T-cell (primary cell): Measurements from ENCODE around the gene RCHY1. TPM values are rescaled to one million over a fixed set of nuclear protein-coding genes. Genes with fewer than 3 reads are reported as not detected.
"Not testable (repeated sequence)": the region's sequence is repeated elsewhere in the genome, so short reads cannot be mapped to it uniquely, and the experiment has no call there.

Experiments
- ATAC-seq, 4 experiments: fragments of 200-7000 bp in 3 of 4; fragments of 150-1000 bp in 1 of 4; cut with Tn5 transposase; replicated peaks in 1 of 4; 1 replicate in 3 of 4; 2 replicates in 1 of 4; pipeline ENCODE4 v1.10.0; 2021; ENCODE audit warnings: moderate library complexity in 3 of 4, mild to moderate bottlenecking in 2 of 4, moderate number of reproducible peaks in 1 of 4
- CTCF ChIA-PET, 2 donors: fragments of 300-600 bp; sonication (Branson Sonifier 250); formaldehyde crosslinking; loops; one replicate each; lab custom pipeline; 2022; ENCODE audit warnings: antibody characterized with exemption in 2 of 2; lab: Charles Lee
- POLR2A ChIA-PET, 2 donors: fragments of 300-600 bp; sonication (Branson Sonifier 250); formaldehyde crosslinking; loops; one replicate each; lab custom pipeline; 2022; ENCODE audit warnings: antibody characterized with exemption in 2 of 2; lab: Charles Lee
- DNase-seq, 35 experiments: peaks; one replicate each; pipeline versions ENCODE4 v3.0.0 to v3.0.0-alpha.2; 2013 to 2023
- H3K27ac ChIP-seq: one replicate; pipeline ENCODE4 v1.5.1; 2013; ENCODE audit warnings: low read length
- H3K27me3 ChIP-seq, 2 experiments: replicated peaks in 1 of 2; 1 replicate in 1 of 2; 2 replicates in 1 of 2; pipeline versions ENCODE4 v1.6.1 to v1.7.0; 2013; ENCODE audit warnings: low read length in 1 of 2, mixed read lengths in 1 of 2; ENCODE audit not compliant: control insufficient read depth in 2 of 2, insufficient read depth in 2 of 2; ENCODE audit errors: extremely low read depth in 1 of 2
- H3K36me3 ChIP-seq, 2 donors: 1 replicate in 1 of 2; 2 replicates in 1 of 2; pipeline versions ENCODE4 v1.6.1 to v1.7.0; 2013; ENCODE audit warnings: low read length in 1 of 2; ENCODE audit not compliant: control insufficient read depth in 2 of 2, insufficient read depth in 1 of 2; ENCODE audit errors: extremely low read depth in 1 of 2
- H3K4me1 ChIP-seq, 2 experiments: 1 replicate in 1 of 2; 2 replicates in 1 of 2; pipeline versions ENCODE4 v1.6.1 to v1.7.0; 2013; ENCODE audit warnings: low read length in 2 of 2, mixed read lengths in 1 of 2; ENCODE audit not compliant: insufficient read depth in 2 of 2, control insufficient read depth in 1 of 2; ENCODE audit errors: extremely low read depth in 1 of 2
- H3K4me3 ChIP-seq, 2 donors: 1 replicate in 1 of 2; 2 replicates in 1 of 2; pipeline versions ENCODE4 v1.5.1 to v1.7.0; 2013; ENCODE audit warnings: mild to moderate bottlenecking in 2 of 2, low read length in 1 of 2, moderate library complexity in 1 of 2; ENCODE audit not compliant: control insufficient read depth in 1 of 2; ENCODE audit errors: extremely low read depth in 1 of 2
- H3K9me3 ChIP-seq: 2 replicates; pipeline ENCODE4 v1.7.0; 2013
- H3K27ac Mint-ChIP-seq, 2 donors: one replicate each; pipeline ENCODE4 v1.8.0; 2020 to 2021; ENCODE audit warnings: mild to moderate bottlenecking in 2 of 2, mixed read lengths in 2 of 2
- H3K27me3 Mint-ChIP-seq, 2 donors: one replicate each; pipeline ENCODE4 v1.8.0; 2021 to 2022; ENCODE audit warnings: mixed read lengths in 2 of 2
- H3K36me3 Mint-ChIP-seq: one replicate; pipeline ENCODE4 v1.8.0; 2021; ENCODE audit warnings: mixed read lengths
- H3K4me1 Mint-ChIP-seq, 3 donors: one replicate each; pipeline ENCODE4 v1.8.0; 2020 to 2022; ENCODE audit warnings: mixed read lengths in 3 of 3, mild to moderate bottlenecking in 1 of 3
- H3K4me3 Mint-ChIP-seq, 3 donors: one replicate each; pipeline ENCODE4 v1.8.0; 2020 to 2022; ENCODE audit warnings: mild to moderate bottlenecking in 3 of 3, mixed read lengths in 3 of 3, moderate library complexity in 3 of 3
- H3K9me3 Mint-ChIP-seq, 3 donors: one replicate each; pipeline ENCODE4 v1.8.0; 2020 to 2022; ENCODE audit warnings: mixed read lengths in 3 of 3
- WGBS: methylation state at CpG from one replicate; pipeline ENCODE4 v1.1.5; 2013; ENCODE audit warnings: missing lambda C conversion rate; ENCODE audit not compliant: insufficient coverage; 5-methylcytosine and 5-hydroxymethylcytosine counted together
- total RNA-seq, 35 experiments: library from RNA in 6 of 35; stranded (reverse) in 6 of 35; fragments of 120-200 nt in 1 of 35; gene quantifications; one replicate each; pipeline versions ENCODE4 v1.2.1 to v1.2.4 and lab custom pipeline; 2013 to 2026

RCHY1 gene
- total RNA-seq, 5 donors from 2014 or later (not counting 1 experiment from before 2014, with no cell fraction given): 28.3 to 33.8 (median 30.3) TPM

GRCh38 chr4:75525910-75526309 lies 11.7 kb upstream of the RCHY1 start:
- peaks cover 18 to 27% (median 23%) of the 10 kb centered on the region in 3 donors for H3K4me1 Mint-ChIP-seq
- Histone ChIP-seq H3K4me1 (no peaks in the 10 kb centered on the region), H3K27ac (no peak overlapping the region), H3K4me3 (no peak overlapping the region), H3K9me3 (no peaks in the 10 kb centered on the region), H3K27me3 (no peaks in the 10 kb centered on the region), H3K36me3 (peaks cover 3 to 67% of the 10 kb centered on the region in 2 donors)
- DNase-seq (no peak), ATAC-seq (no peak)
- ChIA-PET CTCF (interaction anchor here in 1 of 2 donors (0.6 kb wide), 1 partner anchor 219 kb away, joined by 3 read pairs; no protein-coding TSS in a partner anchor), POLR2A (interaction anchor here in 1 of 2 donors (1.0 kb wide), 1 partner anchor 11 kb away, joined by 3 read pairs; no protein-coding TSS in a partner anchor)
- H3K27me3 Mint-ChIP-seq: no peaks in the 10 kb centered on the region
- H3K36me3 Mint-ChIP-seq: peaks cover 78% of the 10 kb centered on the region
- no peak overlapping the region for H3K4me3 Mint-ChIP-seq
- H3K27ac Mint-ChIP-seq: no peak overlapping the region
- peaks cover 0 to 5% (median 0%) of the 10 kb centered on the region in 3 donors for H3K9me3 Mint-ChIP-seq
- WGBS: 100% methylated on average over 1 of the region's 1 CpG

DNA sequence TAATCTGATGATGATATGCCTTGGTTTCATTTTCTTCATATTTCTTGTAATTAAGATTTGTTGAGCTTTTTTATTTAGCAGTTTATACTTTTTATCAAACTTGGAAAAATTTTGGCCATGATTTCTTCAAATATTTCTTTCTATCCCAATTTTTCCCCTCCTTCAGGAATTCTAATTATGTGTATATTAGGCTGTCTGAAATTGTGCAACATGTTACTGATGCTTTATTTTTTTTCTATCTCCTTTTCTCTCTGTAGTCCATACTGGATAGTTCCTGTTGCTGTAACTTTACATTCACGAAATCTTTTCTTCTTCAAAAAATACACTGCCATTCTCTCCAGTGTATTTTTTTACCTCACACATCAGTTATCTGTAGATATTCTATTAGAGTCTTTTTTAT lies 10.9 kb upstream of the RCHY1 start:
- CTCF ChIA-PET: interaction anchor here in 1 of 2 donors (0.6 kb wide), 1 partner anchor 185 kb away, joined by 3 read pairs; no protein-coding TSS in a partner anchor
- H3K4me1 Mint-ChIP-seq: peaks cover 26 to 35% (median 31%) of the 10 kb centered on the region in 3 donors
- no peaks in the 10 kb centered on the region for H3K4me1 ChIP-seq
- no peaks in the 10 kb centered on the region for H3K9me3 Mint-ChIP-seq
- no peak overlapping the region for H3K27ac Mint-ChIP-seq
- H3K36me3 Mint-ChIP-seq: peaks cover 78% of the 10 kb centered on the region
- no peak overlapping the region for H3K4me3 ChIP-seq
- POLR2A ChIA-PET: interaction anchor here in 1 of 2 donors (1.0 kb wide), 1 partner anchor 10 kb away, joined by 3 read pairs; no protein-coding TSS in a partner anchor
- H3K27me3 Mint-ChIP-seq: no peaks in the 10 kb centered on the region
- H3K4me3 Mint-ChIP-seq: no peak overlapping the region
- ATAC-seq: no peak
- DNase-seq: no peak
- H3K27me3 ChIP-seq: no peaks in the 10 kb centered on the region
- no peaks in the 10 kb centered on the region for H3K9me3 ChIP-seq
- WGBS: no CpG with 5 or more reads among the region's 1 CpG
- H3K36me3 ChIP-seq: peaks cover 3 to 61% of the 10 kb centered on the region in 2 donors
- H3K27ac ChIP-seq: no peak overlapping the region

DNA sequence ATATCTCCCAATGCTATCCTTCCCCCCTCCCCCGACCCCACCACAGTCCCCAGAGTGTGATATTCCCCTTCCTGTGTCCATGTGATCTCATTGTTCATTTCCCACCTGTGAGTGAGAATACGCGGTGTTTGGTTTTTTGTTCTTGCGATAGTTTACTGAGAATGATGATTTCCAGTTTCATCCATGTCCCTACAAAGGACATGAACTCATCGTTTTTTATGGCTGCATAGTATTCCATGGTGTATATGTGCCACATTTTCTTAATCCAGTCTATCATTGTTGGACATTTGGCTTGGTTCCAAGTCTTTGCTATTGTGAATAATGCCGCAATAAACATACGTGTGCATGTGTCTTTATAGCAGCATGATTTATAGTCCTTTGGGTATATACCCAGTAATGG lies 5.2 kb upstream of the RCHY1 start:
- DNase-seq, H3K27ac Mint-ChIP-seq, H3K4me3 Mint-ChIP-seq, CTCF ChIA-PET, POLR2A ChIA-PET, H3K4me1 ChIP-seq, H3K27me3 ChIP-seq, H3K27ac ChIP-seq, H3K9me3 Mint-ChIP-seq, H3K4me3 ChIP-seq, H3K27me3 Mint-ChIP-seq, H3K9me3 ChIP-seq, ATAC-seq: not testable (repeated sequence)
- Mint-ChIP-seq H3K36me3 (peaks cover 61% of the 10 kb centered on the region), H3K4me1 (peaks cover 60 to 68% (median 65%) of the 10 kb centered on the region in 3 donors)
- no CpG with 5 or more reads among the region's 7 CpGs for WGBS
- peaks cover 0 to 39% of the 10 kb centered on the region in 2 donors for H3K36me3 ChIP-seq

- Histone ChIP-seq H3K4me3 (no peak overlapping the region), H3K27me3 (no peaks in the 10 kb centered on the region), H3K9me3 (no peaks in the 10 kb centered on the region), H3K27ac (peak overlapping the region; percentile 97), H3K36me3 (peaks cover 0 to 22% of the 10 kb centered on the region in 2 donors), H3K4me1 (peaks cover 26 to 29% of the 10 kb centered on the region in 2 experiments)
- Mint-ChIP-seq H3K27ac (peak overlapping the region; percentile 96), H3K36me3 (peaks cover 34% of the 10 kb centered on the region), H3K4me3 (no peak overlapping the region), H3K4me1 (peaks cover 53 to 60% (median 58%) of the 10 kb centered on the region in 3 donors), H3K27me3 (no peaks in the 10 kb centered on the region), H3K9me3 (no peaks in the 10 kb centered on the region)
- WGBS: no CpG with 5 or more reads among the region's 1 CpG
- POLR2A ChIA-PET: interaction anchor here in 1 of 2 donors (0.5 to 1.6 kb wide), 3 partner anchors 153 to 417 kb away, joined by 4 to 5 read pairs (median 4); no protein-coding TSS in a partner anchor
- ATAC-seq (no peak), DNase-seq (no peak)
- CTCF ChIA-PET: interaction anchor here (0.6 to 1.0 kb wide), 4 partner anchors 8 to 642 kb away, joined by 3 read pairs; no protein-coding TSS in a partner anchor
These were observed 1.9 kb upstream of the RCHY1 start for GRCh38 chr4:75516144-75516543.

GRCh38 chr4:75514949-75515612 lies 878 bp upstream of the RCHY1 start:
- CTCF ChIA-PET: interaction anchor here (0.6 to 3.0 kb wide), 4 partner anchors 209 to 1326 kb away, joined by 3 to 21 read pairs (median 4); partner anchors contain the start of gene USO1 (in 1 of the 2)
- Histone ChIP-seq H3K4me3 (peak overlapping the region; percentile 77 to 96), H3K9me3 (no peaks in the 10 kb centered on the region), H3K36me3 (peaks cover 0 to 19% of the 10 kb centered on the region in 2 donors), H3K27ac (peak overlapping the region; percentile 97), H3K27me3 (no peaks in the 10 kb centered on the region), H3K4me1 (peaks cover 26 to 35% of the 10 kb centered on the region in 2 experiments)
- Mint-ChIP-seq H3K9me3 (no peaks in the 10 kb centered on the region), H3K36me3 (peaks cover 28% of the 10 kb centered on the region), H3K4me1 (peaks cover 42 to 55% (median 52%) of the 10 kb centered on the region in 3 donors), H3K4me3 (no peak overlapping the region), H3K27ac (peak overlapping the region; percentile 96), H3K27me3 (no peaks in the 10 kb centered on the region)
- ATAC-seq (no peak), DNase-seq (peak in 6 of 35 experiments; percentile 2 to 61 (median 6))
- WGBS: 8% methylated on average over 2 of the region's 9 CpGs
- POLR2A ChIA-PET: interaction anchor here (0.7 to 2.9 kb wide), 6 partner anchors 10 to 475 kb away, joined by 3 to 19 read pairs (median 6); partner anchors contain the start of gene USO1 (in 1 of the 2)

DNA sequence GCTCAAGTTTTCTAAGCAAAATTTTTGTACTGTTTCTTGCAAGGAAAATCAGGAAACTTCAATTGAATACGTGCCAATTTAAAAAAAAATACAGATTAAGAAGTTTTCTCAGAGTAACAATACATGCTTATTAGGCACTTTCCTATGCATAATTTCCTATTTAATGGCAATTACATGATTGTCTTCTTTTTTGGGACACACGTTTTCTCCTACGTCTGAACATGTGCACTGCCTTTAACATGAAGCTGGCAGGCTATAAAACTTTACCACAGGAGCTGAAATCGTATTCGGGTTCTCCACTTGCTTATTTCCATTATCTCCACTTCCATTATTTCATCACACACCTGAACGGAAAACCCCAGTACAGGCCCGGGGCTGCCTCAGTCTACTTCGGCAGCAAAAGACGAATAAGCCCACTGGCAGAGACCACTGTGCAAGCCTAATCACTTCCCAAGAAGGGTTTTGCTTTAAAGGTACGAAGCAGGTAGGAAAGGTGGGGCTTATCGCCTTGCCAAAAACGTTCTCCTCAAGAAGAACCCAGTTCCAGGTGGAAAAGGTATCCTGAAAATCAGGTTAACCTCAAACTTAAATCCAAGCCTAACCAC lies 575 bp downstream of the RCHY1 start:
- H3K27me3 Mint-ChIP-seq: no peaks in the 10 kb centered on the region
- H3K4me3 Mint-ChIP-seq: no peak overlapping the region
- H3K27ac Mint-ChIP-seq: peak overlapping the region; percentile 96
- peaks cover 31 to 59% (median 54%) of the 10 kb centered on the region in 3 donors for H3K4me1 Mint-ChIP-seq
- H3K4me1 ChIP-seq: peaks cover 30 to 40% of the 10 kb centered on the region in 2 experiments
- H3K9me3 ChIP-seq: no peaks in the 10 kb centered on the region
- CTCF ChIA-PET: interaction anchor here (0.8 to 3.0 kb wide), 6 partner anchors 9 to 1680 kb away, joined by 3 to 21 read pairs (median 3); partner anchors contain the start of genes G3BP2 (in 1 of the 2) and USO1 (in 1 of the 2)
- H3K36me3 Mint-ChIP-seq: peaks cover 22% of the 10 kb centered on the region
- H3K4me3 ChIP-seq: peak overlapping the region; percentile 77 to 96
- 0% methylated on average over 2 of the region's 12 CpGs for WGBS
- H3K27me3 ChIP-seq: no peaks in the 10 kb centered on the region
- peaks cover 0 to 14% of the 10 kb centered on the region in 2 donors for H3K36me3 ChIP-seq
- ATAC-seq: no peak
- POLR2A ChIA-PET: interaction anchor here (0.6 to 2.9 kb wide), 7 partner anchors 8 to 1435 kb away, joined by 4 to 19 read pairs (median 6); partner anchors contain the start of gene USO1 (in 1 of the 2)
- peak in 1 of 35 experiments; percentile 0 for DNase-seq
- peak overlapping the region; percentile 97 for H3K27ac ChIP-seq
- H3K9me3 Mint-ChIP-seq: no peaks in the 10 kb centered on the region
